ENCODE results near the gene WRAP73.

WRAP73 gene

DNA sequence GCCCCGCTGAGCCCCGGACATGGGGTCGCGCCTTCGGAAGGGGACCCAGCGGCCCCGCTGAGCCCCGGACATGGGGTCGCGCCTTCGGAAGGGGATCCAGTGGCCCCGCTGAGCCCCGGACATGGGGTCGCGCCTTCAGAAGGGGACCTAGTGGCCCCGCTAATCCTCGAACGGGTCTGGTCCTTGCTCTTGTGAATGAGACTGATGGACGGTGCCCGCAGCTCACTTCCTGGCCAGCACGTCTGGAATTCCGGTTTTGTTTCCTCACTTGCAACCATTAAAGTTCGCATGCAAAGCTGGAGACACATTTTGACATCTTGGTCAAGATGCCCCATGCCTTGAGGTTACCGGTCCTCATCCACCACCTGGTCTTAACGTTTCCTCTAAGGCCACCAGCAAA lies 5.6 kb downstream of the WRAP73 start:
- DNase-seq, result no peak

DNA sequence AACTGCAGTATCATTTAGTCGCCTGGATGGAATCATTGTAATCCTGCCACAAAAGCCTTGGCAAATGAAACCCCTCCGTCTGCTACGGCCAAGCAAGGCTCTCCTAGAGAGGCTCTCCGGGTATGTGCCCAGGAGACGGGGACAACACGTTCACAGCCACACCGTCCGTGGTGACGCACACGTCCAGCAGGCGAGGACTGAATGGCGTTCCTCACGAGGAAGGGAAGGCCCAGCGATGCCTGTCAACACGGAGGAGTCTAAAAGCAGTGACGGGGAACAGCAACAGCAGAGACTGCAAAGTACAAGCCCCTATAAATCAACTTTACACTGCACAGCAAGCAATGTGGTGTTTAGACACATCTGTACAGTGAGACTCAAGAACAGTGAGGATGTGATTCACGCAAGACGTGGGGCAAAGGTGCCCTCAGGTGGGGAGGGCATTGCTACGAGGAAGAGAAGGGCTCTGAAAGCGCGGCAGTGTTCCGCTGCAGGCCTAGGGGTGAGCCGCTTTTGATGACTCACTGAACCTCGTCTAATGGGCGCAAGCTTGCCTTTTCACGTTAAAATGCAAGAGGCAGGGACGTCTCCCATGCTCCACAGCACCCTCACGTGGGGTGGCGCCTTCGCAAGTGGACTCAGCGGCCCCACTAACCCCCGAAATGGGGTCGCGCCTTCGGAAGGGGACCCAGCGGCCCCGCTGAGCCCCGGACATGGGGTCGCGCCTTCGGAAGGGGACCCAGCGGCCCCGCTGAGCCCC lies 6.8 kb downstream of the WRAP73 start:
- DNase-seq, result no peak

- DNase-seq, result no peak
These were observed 8.1 kb downstream of the WRAP73 start for GRCh38 chr1:3641816-3642215.

GRCh38 chr1:3641046-3641760 lies 8.7 kb downstream of the WRAP73 start:
- no peak for DNase-seq

DNA sequence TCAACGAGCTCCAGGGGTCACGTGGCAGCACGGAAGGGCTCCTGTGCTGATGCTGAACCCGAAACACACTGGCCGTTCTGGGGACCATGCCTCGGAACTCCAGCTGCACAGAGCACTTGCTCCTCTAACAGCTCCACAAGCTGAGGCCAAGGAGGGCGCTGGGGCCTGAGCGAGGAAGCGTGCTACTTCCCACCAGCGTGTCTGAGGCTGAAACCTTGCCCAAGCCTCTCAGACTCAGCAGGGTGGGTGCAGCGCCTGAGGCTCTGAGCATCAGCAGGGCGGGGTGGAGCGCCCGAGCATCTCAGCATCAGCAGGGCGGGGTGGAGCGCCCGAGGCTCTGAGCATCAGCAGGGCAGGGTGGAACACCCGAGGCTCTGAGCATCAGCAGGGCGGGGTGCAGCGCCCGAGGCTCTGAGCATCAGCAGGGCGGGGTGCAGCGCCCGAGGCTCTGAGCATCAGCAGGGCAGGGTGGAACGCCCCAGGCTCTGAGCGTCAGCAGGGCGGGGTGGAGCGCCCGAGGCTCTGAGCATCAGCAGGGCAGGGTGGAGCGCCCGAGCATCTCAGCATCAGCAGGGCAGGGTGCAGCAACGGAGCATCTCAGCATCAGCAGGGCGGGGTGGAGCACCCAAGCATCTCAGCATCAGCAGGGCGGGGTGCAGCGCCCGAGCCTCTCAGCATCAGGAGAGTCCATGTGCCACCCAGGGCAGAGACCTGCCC lies 9.6 kb downstream of the WRAP73 start:
- DNase-seq, result no peak

- no peak for DNase-seq
These were observed 10.4 kb downstream of the WRAP73 start for GRCh38 chr1:3639397-3639911.

DNA sequence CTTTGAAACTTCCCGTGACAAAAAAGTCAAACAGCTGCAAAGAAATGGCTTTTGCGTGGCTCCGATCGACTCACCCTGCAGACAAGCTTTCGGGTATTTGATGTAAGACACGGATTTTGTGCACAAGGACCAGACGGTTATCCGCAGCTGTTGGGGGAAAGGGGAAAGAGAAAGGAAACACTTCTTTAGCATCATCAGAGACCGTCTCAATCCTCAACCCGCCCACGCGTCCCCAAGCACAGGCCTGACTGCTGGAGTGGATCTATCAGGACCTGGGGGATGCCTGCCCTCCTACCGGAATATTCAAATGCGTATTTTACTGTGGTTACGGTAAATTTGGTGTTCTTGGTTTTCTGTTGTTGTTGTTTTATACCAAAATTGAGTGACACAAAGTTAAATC lies 11.2 kb downstream of the WRAP73 start:
- DNase-seq, result no peak

GRCh38 chr1:3638027-3638426 lies 11.9 kb downstream of the WRAP73 start:
- DNase-seq, result no peak

- no peak for DNase-seq
These were observed 13.4 kb downstream of the WRAP73 start for GRCh38 chr1:3636531-3636930.

GRCh38 chr1:3636080-3636479 lies 13.8 kb downstream of the WRAP73 start:
- DNase-seq, result no peak

DNA sequence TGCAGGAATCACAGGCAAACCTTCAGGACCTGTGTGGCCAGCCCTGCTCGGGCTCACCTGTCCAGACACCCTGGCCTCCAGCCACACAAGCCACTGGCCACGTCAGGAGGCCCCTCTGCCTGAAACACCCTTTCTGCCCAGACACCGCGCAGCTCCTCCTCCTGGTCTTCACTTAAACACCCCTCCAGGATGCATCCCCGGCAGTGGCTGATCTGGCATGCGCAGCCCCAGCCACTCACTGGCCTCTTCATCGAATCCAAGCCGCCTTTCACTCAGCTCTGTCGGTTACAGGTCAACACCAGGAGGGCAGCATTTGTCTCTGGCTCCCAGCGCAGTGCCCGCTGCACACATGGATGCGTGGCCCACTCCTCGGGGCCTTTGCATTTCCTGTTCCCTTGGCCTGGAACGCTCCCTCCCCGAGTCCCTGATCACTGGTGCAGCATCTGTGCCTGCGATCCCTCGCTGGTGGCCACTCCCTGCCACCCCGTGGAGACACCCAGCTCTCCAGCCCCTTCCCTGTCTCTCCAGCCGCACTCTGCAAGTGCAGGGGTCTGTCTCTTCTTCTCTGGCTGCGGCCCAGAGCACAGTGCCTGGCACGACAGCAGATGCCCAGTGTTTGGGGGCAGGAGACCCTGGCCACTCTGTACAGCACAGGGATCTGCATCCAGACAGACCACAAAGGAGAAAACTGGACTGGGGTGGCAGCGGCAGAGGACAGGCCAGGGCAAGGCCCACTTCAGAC lies 15.7 kb downstream of the WRAP73 start:
- DNase-seq, result no peak

DNA sequence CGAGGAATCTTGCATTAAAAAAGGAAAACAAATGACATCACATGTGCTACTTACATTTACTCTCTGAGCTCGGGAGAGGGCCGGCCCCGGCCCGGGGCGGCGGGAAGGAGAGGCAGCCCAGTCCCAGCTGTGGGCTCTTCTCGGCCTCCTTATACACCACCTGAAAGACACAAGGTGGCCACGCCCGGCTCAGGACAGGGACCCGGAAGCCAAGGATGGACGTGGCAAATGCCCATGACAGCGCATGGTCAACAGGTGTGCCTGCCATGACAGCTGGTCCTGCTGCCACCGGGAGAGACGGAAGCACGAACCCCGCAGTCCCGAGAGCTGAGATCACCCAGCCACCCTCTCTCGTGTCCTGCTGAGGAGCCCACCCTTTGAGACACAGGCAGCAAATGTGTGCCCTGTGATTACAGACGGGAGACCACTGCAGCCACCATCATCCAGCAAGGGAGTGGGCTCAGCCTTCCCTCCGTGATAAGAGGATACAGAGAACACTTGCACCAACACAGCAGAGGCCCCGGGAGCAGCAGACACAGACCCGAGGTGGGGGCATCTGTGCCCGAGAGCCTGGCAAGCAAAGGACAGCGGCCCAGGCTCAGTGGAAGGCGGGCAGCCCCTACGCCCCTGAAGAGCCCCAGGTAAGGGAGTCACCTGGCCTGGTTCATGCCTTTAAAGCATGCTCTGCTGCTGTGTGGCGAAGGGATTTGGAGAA lies 16.4 kb downstream of the WRAP73 start:
- no peak for DNase-seq

GRCh38 chr1:3632716-3633343 lies 17.1 kb downstream of the WRAP73 start:
- DNase-seq, result no peak

GRCh38 chr1:3632298-3632697 lies 17.6 kb downstream of the WRAP73 start:
- no peak for DNase-seq

GRCh38 chr1:3631320-3632260 lies 18.3 kb downstream of the WRAP73 start:
- no peak for DNase-seq

DNA sequence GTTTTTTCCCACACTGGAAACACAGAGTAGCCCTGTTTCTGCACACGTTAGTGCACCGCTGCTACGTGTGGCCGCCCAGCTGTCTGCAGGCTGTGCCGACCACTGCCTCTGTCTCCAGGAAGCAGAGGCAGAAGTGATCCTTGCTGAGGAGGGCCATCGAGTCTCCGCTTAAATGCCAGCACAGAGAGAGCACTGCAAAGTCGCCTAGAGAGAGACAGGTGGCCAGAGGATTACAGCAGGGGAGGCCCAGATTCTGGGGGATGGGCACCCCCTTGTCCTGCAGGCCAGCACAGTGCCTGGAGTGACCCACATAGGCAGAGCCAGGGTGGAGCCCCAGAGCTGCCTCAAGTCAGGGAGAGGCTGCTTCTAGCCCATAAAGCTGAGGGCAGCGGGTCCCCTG lies 19.0 kb downstream of the WRAP73 start:
- DNase-seq, result no peak

DNA sequence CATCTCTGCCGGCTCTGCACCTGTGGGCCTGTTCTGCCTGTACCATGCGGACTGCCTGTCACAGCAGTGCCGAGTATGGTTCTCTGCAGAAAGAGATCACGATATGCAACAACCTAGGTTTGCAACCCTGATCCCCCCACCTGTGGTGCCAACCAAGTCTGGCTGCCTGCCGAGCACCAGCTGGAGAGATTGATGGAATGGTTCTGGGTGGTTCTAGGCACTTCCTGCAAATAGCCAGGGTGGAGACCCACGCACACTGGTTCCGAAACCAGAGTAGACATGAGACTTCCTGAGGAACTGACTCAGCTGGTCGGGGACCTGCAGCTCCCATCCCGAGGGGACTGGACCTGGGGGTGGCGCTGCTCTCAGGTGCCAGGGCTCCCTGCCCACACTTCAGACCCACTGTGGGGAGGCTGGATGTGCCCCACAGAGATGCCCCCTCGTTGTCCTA lies 19.7 kb downstream of the WRAP73 start:
- no peak for DNase-seq

GRCh38 chr1:3629561-3630160 lies 20.2 kb downstream of the WRAP73 start:
- no peak for DNase-seq

DNA sequence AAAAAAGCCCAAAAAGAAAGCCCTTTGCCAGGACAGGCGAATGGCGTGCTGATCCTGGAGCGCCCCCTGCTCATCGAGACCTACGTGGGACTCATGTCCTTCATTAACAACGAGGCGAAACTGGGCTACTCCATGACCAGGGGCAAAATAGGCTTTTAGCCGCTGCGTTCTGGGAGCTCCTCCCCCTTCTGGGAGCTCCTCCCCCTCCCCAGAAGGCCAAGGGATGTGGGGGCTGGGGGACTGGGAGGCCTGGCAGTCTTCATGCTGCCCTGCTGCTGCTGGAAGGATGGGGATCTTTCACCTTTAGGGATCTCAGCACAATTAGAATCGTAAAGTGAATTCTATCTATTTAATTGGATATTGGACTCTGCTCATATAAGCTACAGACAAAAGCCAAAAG lies 21.5 kb downstream of the WRAP73 start:
- DNase-seq, result no peak
